ENCODE data around the gene CTDNEP1. TPM values are rescaled to one million over a fixed set of nuclear protein-coding genes. Genes with fewer than 3 reads are reported as not detected.
A peak's percentile ranks its signal among the peaks of the same experiment; 100 is the strongest.

CTDNEP1 gene
- total and polyA plus RNA-seq, 2 donors (not counting 3 experiments of a cell fraction or from before 2014, with no cell fraction given) = 130 to 143 TPM

DNA sequence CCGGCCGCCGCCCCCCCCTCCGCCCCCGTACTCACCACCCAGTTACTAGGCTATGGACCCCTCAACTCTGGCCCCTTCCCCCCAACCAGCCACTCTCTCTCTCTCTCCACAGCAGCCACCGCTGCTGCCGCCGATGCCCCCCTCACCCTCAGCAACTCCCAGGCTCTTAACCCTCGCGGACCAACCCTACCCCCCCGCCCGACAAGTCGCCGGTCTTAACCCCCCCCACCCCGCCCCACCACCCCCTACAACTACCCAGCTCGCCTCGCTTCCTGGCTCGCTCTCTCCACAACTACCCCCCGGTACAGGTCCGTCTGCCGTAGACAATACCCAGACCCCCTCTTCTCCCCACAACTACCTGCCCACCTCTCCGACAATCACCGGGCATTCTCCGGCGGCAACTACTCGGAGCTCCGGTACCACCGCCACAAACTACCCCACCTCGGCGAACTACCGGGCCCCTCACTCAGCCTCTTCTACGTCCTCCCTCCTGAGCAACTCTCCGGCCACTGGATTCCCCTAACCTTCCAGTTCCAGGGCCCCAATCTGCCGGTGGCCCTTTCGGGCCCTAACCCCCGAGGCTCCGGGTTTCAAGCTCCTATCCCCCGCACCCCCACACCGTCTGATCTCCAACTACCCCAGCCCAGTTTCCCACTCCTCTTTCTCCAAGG lies 13.0 kb downstream of the CTDNEP1 start:
- Histone ChIP-seq H3K9ac (replicated peaks; ENCODE audit: extremely low read depth, insufficient read depth, low read length) (peak overlapping the region; percentile 71), H3K36me3 (ENCODE audit: control insufficient read depth in 2 of 2, extremely low read depth in 1 of 2, insufficient read depth in 2 of 2, low read length in 2 of 2) (peaks cover 15 to 24% of the 10 kb centered on the region in 2 experiments), H3K4me1 (ENCODE audit: control insufficient read depth, extremely low read depth, insufficient read depth, low read length) (peaks cover 35% of the 10 kb centered on the region), H3K4me3 (replicated peaks in 1 of 3; ENCODE audit: insufficient read depth in 1 of 3, low read depth in 1 of 3, low read length in 3 of 3) (peak overlapping the region; percentile 71 to 96 (median 83)), H3K79me2 (ENCODE audit: control insufficient read depth, insufficient read depth, low read length) (peaks cover 58% of the 10 kb centered on the region), H3K9me3 (replicated peaks; ENCODE audit: control insufficient read depth, insufficient read depth, low read length) (no peaks in the 10 kb centered on the region), H4K20me1 (replicated peaks; ENCODE audit: control insufficient read depth, extremely low read depth, insufficient read depth, low read length) (no peaks in the 10 kb centered on the region), H3K27me3 (ENCODE audit: control insufficient read depth in 2 of 2, insufficient read depth in 2 of 2, low read length in 2 of 2) (no peaks in the 10 kb centered on the region), H3K4me2 (ENCODE audit: insufficient read depth, low read length) (no peak overlapping the region), H3K9me1 (replicated peaks; ENCODE audit: control insufficient read depth, extremely low read depth, insufficient read depth, low read length) (no peaks in the 10 kb centered on the region), H3K27ac (ENCODE audit: insufficient read depth, low read depth, low read length) (peak overlapping the region; percentile 14), H2AFZ (ENCODE audit: low read depth, low read length) (no peak overlapping the region)
- no peak for FAIRE-seq
- TF ChIP-seq POLR2A (IDR thresholded peaks at IDR 0.05; ENCODE audit: low read depth, low read length) (no peak), GATA2 (IDR thresholded peaks at IDR 0.05; ENCODE audit: insufficient read depth, insufficient read length, low read depth, low read length) (no peak), EZH2 (IDR thresholded peaks at IDR 0.05; ENCODE audit: borderline replicate concordance, low read depth, low read length, severe bottlenecking) (no peak), FOS (IDR thresholded peaks at IDR 0.05; ENCODE audit: borderline replicate concordance, insufficient read depth, low read length) (no peak), JUN (IDR thresholded peaks at IDR 0.05; ENCODE audit: borderline replicate concordance, insufficient read depth, insufficient read length, low read depth) (no peak), POLR2AphosphoS5 (IDR thresholded peaks at IDR 0.05; ENCODE audit: insufficient read depth, low read depth, low read length) (no peak), MYC (IDR thresholded peaks at IDR 0.05; ENCODE audit: low read depth, low read length) (no peak)
- TF ChIP-seq, protein P1, sequence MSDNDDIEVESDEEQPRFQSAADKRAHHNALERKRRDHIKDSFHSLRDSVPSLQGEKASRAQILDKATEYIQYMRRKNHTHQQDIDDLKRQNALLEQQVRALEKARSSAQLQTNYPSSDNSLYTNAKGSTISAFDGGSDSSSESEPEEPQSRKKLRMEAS (IDR thresholded peaks at IDR 0.05; ENCODE audit: insufficient read depth, insufficient read length) = no peak
- TF ChIP-seq, protein P2, sequence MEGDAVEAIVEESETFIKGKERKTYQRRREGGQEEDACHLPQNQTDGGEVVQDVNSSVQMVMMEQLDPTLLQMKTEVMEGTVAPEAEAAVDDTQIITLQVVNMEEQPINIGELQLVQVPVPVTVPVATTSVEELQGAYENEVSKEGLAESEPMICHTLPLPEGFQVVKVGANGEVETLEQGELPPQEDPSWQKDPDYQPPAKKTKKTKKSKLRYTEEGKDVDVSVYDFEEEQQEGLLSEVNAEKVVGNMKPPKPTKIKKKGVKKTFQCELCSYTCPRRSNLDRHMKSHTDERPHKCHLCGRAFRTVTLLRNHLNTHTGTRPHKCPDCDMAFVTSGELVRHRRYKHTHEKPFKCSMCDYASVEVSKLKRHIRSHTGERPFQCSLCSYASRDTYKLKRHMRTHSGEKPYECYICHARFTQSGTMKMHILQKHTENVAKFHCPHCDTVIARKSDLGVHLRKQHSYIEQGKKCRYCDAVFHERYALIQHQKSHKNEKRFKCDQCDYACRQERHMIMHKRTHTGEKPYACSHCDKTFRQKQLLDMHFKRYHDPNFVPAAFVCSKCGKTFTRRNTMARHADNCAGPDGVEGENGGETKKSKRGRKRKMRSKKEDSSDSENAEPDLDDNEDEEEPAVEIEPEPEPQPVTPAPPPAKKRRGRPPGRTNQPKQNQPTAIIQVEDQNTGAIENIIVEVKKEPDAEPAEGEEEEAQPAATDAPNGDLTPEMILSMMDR (IDR thresholded peaks at IDR 0.05; ENCODE audit: extremely low read depth in 1 of 2, insufficient read depth in 1 of 2, low read depth in 1 of 2, low read length in 2 of 2) = no peak
- intact Hi-C loops (cut with micrococcal nuclease) (loop anchor here (1.0 to 5.0 kb wide), 4 partner anchors 14 to 619 kb away; partner anchors contain the start of genes CYB5D1, ELP5, NAA38 and TMEM88), dilution Hi-C loops (cut with MboI; ENCODE audit: extremely low pct_ligation_motif_present, low sequenced_read_pairs) (no loop called here)
- CTCF ChIA-PET = interaction anchor here (1.0 to 3.4 kb wide), 6 partner anchors 14 to 322 kb away, joined by 3 to 34 read pairs (median 3); partner anchors contain the start of genes ACADVL and DLG4
- DNase-seq (ENCODE audit: low read depth, low spot score) = peak; percentile 21
- POLR2A ChIA-PET = interaction anchor here (0.7 to 1.1 kb wide), 2 partner anchors 21 to 204 kb away, joined by 4 to 6 read pairs; no protein-coding TSS in a partner anchor
- no TSS peak for BruUV-seq (replicated peaks)

Data from endothelial cell of umbilical vein (primary cell).